Activated naive CD8-positive, alpha-beta T cell (primary cell): ENCODE results near the gene EMCN.

Source experiments
- H3K27ac Mint-ChIP-seq: one replicate; pipeline ENCODE4 v1.8.0; 2021; ENCODE audit warnings: mixed read lengths
- H3K27me3 Mint-ChIP-seq: one replicate; pipeline ENCODE4 v1.8.0; 2021; ENCODE audit warnings: mixed read lengths
- H3K36me3 Mint-ChIP-seq: one replicate; pipeline ENCODE4 v1.8.0; 2021; ENCODE audit warnings: mixed read lengths
- H3K4me1 Mint-ChIP-seq: one replicate; pipeline ENCODE4 v1.8.0; 2021; ENCODE audit warnings: low read depth, mixed read lengths
- H3K4me3 Mint-ChIP-seq: one replicate; pipeline ENCODE4 v1.8.0; 2021; ENCODE audit warnings: mild to moderate bottlenecking, mixed read lengths
- H3K9me3 Mint-ChIP-seq: one replicate; pipeline ENCODE4 v1.8.0; 2021; ENCODE audit warnings: low read depth, mixed read lengths

Gene EMCN

DNA sequence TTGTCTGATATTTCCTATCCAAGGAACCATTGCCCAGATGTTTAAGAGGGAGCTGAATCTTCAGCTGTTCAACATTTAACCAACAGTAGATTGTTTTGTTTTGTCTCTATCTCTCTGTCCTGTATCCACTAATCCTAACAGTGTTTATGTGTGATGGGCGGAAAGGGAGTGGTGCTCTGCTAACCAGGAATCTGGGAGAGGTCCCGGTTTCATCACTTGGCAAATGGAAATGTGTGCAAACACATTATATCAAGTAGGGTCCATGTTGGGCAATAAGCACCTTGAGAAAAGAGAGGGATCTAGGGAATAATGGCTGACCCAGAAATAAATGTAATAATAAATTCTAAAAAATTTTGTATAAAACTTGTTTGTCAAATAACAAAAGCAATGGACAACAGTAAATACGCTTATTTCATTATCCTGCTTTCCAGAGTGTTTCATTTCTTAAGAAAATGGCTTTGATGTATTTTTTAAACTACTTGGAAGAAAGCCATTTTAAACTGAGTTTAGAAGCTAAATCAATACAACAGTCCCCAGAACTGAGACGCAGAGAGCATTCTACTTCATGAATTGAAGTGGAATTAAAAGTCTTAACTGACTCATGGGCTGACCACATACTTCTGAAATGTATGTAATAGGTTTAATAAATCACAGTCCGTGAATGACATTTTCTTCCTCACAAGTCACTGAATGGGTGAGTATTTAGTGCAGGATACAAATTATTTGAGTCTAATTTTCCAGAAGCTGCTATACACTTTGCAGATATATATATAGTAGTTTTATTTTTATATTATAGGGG is 55.8 kb downstream of the EMCN start:
- Mint-ChIP-seq H3K36me3 (peaks cover 2% of the 10 kb centered on the region), H3K4me1 (peaks cover 17% of the 10 kb centered on the region), H3K4me3 (no peak overlapping the region), H3K27ac (no peak overlapping the region), H3K9me3 (no peaks in the 10 kb centered on the region), H3K27me3 (no peaks in the 10 kb centered on the region)

DNA sequence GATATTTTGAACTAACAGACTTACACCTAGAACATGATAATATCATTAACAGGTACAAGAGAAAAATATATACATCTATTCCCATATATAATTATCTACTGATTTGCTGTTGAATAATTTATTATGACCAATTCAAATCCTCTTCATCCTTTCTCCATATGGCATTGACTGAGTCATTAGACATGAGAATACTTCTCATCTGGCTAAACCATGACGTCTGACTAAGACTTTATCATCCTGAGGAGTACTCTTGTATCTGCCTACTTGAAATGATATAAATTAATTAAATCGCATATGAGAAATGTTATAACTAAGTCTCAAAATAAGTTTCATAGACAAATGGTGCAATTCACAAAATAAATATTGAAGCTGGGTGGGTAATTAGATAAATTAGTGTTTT is 67.4 kb downstream of the EMCN start:
- Mint-ChIP-seq H3K4me3 (no peak overlapping the region), H3K9me3 (peaks cover 3% of the 10 kb centered on the region), H3K4me1 (no peaks in the 10 kb centered on the region), H3K36me3 (no peaks in the 10 kb centered on the region), H3K27me3 (no peaks in the 10 kb centered on the region), H3K27ac (no peak overlapping the region)

DNA sequence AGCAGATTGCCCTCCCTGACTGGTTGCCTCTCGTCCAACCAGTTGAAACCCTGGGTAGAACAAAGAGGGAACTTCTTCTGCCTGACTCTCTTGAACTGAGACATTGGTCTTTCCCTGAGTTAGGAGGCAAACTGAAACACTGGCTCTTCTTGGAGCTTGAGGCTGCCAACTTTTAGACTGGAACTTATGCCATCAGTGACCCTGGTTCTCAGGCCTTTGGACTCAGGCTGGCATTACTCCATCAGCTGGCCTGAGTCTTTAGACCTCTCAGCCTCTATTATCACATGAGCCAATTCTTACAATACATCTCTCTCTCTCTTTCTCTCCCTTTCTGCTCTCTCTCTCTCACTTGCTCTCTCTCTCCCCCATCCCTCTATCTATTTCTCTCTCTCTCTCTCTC is 86.4 kb downstream of the EMCN start:
- H3K4me1 Mint-ChIP-seq, result no peaks in the 10 kb centered on the region
- no peak overlapping the region for H3K4me3 Mint-ChIP-seq
- no peak overlapping the region for H3K27ac Mint-ChIP-seq
- no peaks in the 10 kb centered on the region for H3K27me3 Mint-ChIP-seq
- no peaks in the 10 kb centered on the region for H3K9me3 Mint-ChIP-seq
- no peaks in the 10 kb centered on the region for H3K36me3 Mint-ChIP-seq

DNA sequence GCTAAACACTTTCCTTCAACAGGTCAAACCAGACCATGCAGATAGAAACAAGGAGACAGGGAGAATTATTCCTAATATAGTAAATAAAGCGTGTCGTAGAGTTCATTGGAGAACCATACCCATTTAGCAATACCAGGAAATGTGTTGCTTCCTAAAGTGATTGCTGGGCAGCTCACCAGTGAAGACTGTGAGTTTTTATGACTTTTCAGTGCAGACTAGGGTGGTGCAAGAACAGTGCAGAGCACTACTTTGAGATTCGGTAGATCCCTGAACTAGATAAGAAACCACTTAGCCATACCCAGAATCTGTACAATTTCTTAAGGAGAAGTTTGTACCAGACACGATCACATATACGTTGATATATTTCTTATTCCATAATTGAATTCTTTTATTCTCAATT is 87.4 kb downstream of the EMCN start:
- H3K9me3 Mint-ChIP-seq, result no peaks in the 10 kb centered on the region
- no peaks in the 10 kb centered on the region for H3K4me1 Mint-ChIP-seq
- no peak overlapping the region for H3K27ac Mint-ChIP-seq
- no peaks in the 10 kb centered on the region for H3K36me3 Mint-ChIP-seq
- H3K4me3 Mint-ChIP-seq, result no peak overlapping the region
- no peaks in the 10 kb centered on the region for H3K27me3 Mint-ChIP-seq

DNA sequence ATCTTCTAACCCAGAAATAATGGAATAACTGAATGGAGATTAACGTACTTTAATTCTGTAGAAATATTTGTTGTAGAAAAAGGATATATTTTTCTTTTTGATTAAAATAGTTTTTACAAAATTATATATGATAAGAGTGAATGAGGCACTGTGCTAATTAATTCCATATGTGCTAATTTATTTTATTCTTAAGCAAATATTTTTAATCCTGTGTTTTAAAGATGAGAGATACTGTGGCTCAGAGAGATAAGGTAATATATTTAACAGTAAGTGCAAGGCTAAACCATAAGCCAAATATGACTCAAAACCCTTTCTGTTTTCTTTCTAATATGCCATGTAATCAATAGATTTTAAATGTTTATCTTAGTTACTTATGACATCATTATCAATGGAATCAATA is 88.2 kb downstream of the EMCN start:
- no peaks in the 10 kb centered on the region for H3K27me3 Mint-ChIP-seq
- no peaks in the 10 kb centered on the region for H3K9me3 Mint-ChIP-seq
- no peak overlapping the region for H3K27ac Mint-ChIP-seq
- H3K36me3 Mint-ChIP-seq, result no peaks in the 10 kb centered on the region
- H3K4me1 Mint-ChIP-seq, result no peaks in the 10 kb centered on the region
- H3K4me3 Mint-ChIP-seq, result no peak overlapping the region

DNA sequence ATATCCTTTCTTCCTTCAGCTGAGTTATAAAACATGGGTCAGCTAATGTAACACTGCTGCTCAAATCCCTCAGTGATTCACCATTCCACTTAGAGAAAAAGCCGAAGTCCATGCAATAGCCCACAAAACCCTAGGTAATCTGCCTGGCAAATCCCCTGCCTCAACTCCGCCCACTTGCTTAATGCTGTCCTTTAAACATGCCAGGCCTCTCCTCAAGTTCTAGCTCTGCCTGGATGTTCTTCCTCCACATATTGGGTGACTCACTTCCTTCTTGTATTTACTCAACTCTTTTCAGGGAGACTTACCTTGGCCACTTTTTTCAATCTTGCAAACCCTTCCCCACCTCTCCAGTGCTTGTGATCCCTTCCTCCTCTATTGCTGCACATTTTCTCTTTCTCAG is 89.8 kb downstream of the EMCN start:
- H3K4me1 Mint-ChIP-seq, result no peaks in the 10 kb centered on the region
- no peak overlapping the region for H3K27ac Mint-ChIP-seq
- no peaks in the 10 kb centered on the region for H3K27me3 Mint-ChIP-seq
- H3K36me3 Mint-ChIP-seq, result no peaks in the 10 kb centered on the region
- no peak overlapping the region for H3K4me3 Mint-ChIP-seq
- H3K9me3 Mint-ChIP-seq, result no peaks in the 10 kb centered on the region

DNA sequence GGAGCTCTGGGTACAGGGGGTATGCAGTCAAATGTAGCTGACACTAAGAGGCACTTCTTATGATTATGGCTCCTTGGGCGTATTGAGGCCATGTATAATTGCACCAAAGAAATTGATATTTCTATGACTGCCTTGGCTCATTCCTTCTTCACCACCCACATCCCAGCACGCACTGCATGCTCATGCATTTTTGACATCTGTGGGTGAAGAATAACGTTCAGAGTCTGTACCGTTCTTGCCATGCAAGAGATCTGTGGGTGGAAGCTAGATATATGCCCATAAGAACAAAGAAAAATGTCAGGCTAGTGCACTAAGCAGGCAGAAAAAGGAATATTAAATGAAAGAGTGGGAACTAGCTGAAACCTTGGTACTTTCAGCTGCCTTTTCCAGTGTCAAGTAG is 93.4 kb downstream of the EMCN start:
- no peaks in the 10 kb centered on the region for H3K4me1 Mint-ChIP-seq
- H3K36me3 Mint-ChIP-seq, result no peaks in the 10 kb centered on the region
- H3K27me3 Mint-ChIP-seq, result no peaks in the 10 kb centered on the region
- H3K4me3 Mint-ChIP-seq, result no peak overlapping the region
- no peak overlapping the region for H3K27ac Mint-ChIP-seq
- no peaks in the 10 kb centered on the region for H3K9me3 Mint-ChIP-seq

DNA sequence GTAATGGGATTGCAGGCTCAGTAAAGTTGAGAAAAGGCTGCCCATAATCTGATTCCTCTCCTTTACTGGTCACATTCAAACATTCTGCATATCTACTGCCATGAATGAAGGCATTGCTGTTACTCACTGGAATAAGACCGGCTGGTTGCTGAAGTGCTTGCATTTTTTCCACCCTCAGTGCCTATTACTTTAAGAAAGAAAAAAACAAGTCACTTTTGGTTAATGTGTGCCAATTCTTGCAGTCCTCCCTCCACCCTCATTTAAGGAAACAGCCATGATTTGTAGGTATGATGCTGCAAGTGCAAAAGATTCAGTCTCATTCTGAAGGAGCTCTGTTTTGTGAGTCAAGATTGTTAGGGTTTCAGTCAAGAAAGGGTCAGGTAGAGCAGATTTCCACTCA is 94.9 kb downstream of the EMCN start:
- Mint-ChIP-seq H3K27me3 (no peaks in the 10 kb centered on the region), H3K4me3 (no peak overlapping the region), H3K27ac (no peak overlapping the region)

DNA sequence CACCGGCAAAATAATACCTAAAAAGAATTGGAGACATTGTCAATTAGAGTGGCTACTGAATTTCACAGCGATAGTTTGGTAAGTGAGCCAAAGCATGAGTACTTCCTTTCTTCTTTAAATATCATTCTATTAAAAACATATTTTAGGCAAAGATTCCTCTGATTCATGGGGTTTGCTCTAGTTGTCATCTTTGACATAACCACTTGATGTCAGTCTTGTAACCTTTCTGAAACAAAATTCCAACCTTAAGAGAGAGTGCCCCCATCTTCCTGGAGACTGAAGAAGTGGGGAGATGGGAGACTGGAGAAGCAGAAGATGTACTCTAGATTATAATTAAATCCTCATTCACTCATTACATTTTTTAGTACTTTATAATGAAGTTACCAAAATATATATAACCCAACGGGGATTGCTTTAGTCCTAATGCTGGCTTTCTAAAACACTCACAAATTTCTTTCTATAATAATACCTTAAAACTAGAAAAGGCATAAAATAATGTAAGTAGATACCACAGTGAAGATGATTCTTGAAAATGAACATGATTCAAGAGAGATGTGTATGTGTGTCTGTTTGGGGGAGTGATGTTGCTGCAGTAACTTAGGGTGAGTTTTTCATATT is 96.4 kb downstream of the EMCN start:
- H3K4me1 Mint-ChIP-seq, result no peaks in the 10 kb centered on the region
- no peak overlapping the region for H3K4me3 Mint-ChIP-seq
- H3K36me3 Mint-ChIP-seq, result no peaks in the 10 kb centered on the region
- H3K27ac Mint-ChIP-seq, result no peak overlapping the region
- no peaks in the 10 kb centered on the region for H3K9me3 Mint-ChIP-seq
- H3K27me3 Mint-ChIP-seq, result no peaks in the 10 kb centered on the region

More for the DNA sequence above, 94.9 kb downstream of the EMCN start:
- Mint-ChIP-seq H3K9me3 (no peaks in the 10 kb centered on the region), H3K36me3 (no peaks in the 10 kb centered on the region), H3K4me1 (no peaks in the 10 kb centered on the region)

DNA sequence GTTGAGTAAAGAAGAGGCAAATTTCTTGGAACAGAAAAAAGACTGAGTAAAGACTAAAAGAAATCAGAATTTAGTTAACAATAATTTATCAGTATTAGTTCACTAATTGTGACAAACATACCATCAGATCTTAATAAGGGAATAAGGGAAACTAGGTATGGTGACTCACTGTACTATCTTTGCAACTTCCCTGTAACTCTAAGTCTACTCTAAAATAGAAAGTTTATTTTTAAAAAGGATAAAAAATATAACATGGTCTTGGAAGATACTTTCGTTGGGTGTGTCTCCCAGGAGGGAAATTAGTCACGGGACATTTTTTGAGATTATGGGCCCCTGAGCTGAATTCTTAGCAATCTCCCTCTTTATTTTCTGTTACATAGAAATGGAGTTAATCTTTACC is 97.3 kb downstream of the EMCN start:
- H3K4me1 Mint-ChIP-seq, result no peaks in the 10 kb centered on the region
- H3K27ac Mint-ChIP-seq, result no peak overlapping the region
- H3K36me3 Mint-ChIP-seq, result no peaks in the 10 kb centered on the region
- no peaks in the 10 kb centered on the region for H3K27me3 Mint-ChIP-seq
- H3K9me3 Mint-ChIP-seq, result no peaks in the 10 kb centered on the region
- H3K4me3 Mint-ChIP-seq, result no peak overlapping the region

DNA sequence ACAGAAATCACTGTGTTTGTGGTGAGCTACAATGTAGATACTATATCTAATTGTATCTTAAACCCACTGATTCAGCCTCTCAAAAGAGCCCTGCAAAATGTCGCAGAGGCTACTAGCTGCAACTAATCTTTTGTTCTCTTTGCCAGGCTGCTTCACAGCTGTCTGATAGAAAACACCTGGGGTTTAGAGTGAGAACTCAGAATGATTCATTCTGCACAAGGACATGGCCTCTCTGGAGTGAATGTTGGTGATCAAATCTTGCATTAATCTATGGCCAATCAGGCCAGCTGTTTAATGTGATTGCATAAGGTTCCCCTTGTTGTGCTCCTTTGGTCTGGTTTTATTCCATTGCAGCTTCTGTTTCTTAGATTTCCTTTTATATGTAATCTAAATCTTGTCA is 100.3 kb downstream of the EMCN start:
- no peaks in the 10 kb centered on the region for H3K27me3 Mint-ChIP-seq
- H3K4me3 Mint-ChIP-seq, result no peak overlapping the region
- no peaks in the 10 kb centered on the region for H3K4me1 Mint-ChIP-seq

DNA sequence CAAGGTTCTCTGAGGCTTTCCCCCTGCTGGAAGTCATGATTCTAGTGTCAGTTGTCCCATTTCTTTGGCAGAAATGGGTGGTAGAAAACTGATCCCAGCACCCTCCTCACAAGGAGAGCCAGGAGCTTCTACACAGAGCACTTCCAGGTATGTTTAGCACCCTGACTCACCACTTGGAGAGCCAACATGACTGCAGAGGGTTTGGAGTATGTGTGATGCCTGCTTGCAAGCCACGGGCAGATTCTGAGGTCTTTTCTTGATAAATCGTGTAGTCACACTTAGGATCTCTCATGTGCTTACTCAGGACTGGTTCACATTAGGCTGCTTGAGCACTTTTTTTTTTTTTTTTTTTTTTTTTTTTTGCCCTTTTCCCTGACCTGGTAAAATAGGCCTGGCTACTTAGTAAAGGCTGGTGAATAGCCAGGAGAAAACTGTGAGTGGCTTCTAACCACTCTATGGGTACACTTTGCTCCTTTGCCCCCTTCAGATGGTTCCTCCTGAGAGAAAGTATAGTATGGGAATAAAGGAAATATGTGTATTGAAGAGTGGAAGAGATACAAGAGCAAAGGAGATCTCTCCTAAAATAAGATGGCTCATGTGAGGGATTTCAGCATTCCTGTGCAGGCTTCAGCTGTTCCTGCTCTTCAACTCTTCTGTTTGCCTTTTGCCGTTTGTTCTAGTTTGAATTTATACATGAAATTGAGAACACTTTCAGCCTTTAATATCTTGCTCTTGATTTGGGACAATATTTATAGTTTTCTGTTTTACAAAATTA is 103.6 kb downstream of the EMCN start:
- H3K4me1 Mint-ChIP-seq, result no peaks in the 10 kb centered on the region
- no peak overlapping the region for H3K27ac Mint-ChIP-seq
- H3K4me3 Mint-ChIP-seq, result no peak overlapping the region
- H3K9me3 Mint-ChIP-seq, result no peaks in the 10 kb centered on the region
- no peaks in the 10 kb centered on the region for H3K27me3 Mint-ChIP-seq
- no peaks in the 10 kb centered on the region for H3K36me3 Mint-ChIP-seq

More for the DNA sequence above, 100.3 kb downstream of the EMCN start:
- no peak overlapping the region for H3K27ac Mint-ChIP-seq
- H3K36me3 Mint-ChIP-seq, result no peaks in the 10 kb centered on the region
- no peaks in the 10 kb centered on the region for H3K9me3 Mint-ChIP-seq

DNA sequence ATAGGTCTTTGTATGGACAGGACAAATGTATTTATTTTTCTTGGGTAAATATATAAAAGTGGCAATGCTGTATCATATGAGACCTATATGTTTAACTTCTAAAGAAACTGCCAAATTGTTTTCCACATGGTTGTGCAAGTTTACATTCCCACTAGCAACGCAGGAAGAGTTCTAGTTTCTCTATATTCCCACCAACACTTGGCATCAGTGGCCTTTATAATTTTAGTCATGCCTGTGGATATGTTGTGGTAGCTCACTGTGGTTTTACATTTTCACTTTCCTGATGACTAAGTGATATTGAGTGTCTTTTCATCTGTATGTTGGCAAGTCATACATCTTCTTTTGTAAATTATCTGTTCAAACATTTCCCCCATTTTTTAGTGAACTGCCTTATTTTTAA is 126.0 kb downstream of the EMCN start:
- no peaks in the 10 kb centered on the region for H3K9me3 Mint-ChIP-seq
- H3K27ac Mint-ChIP-seq, result no peak overlapping the region
- H3K4me1 Mint-ChIP-seq, result no peaks in the 10 kb centered on the region
- peaks cover 1% of the 10 kb centered on the region for H3K27me3 Mint-ChIP-seq
- no peak overlapping the region for H3K4me3 Mint-ChIP-seq
- H3K36me3 Mint-ChIP-seq, result no peaks in the 10 kb centered on the region

DNA sequence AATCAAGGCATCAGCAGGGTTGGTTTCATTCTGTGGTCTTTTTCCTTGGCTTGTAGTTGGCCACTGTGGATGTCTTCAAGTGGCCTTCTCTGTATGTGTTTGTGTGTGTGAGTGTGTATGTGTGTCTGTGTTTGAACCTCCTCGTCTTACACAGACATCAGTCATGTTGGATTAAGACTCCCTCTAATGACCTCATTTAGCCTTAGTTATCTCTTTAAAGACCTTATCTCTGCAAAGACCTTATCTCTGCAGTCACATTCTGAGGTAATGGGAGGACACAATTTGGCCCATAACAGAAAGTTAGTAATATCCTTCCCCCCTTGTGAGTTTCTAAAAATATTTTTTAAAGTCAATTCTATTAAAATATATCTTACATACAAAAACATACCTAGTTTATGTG is 126.7 kb downstream of the EMCN start:
- Mint-ChIP-seq H3K9me3 (no peaks in the 10 kb centered on the region), H3K4me3 (no peak overlapping the region), H3K27me3 (no peaks in the 10 kb centered on the region)

DNA sequence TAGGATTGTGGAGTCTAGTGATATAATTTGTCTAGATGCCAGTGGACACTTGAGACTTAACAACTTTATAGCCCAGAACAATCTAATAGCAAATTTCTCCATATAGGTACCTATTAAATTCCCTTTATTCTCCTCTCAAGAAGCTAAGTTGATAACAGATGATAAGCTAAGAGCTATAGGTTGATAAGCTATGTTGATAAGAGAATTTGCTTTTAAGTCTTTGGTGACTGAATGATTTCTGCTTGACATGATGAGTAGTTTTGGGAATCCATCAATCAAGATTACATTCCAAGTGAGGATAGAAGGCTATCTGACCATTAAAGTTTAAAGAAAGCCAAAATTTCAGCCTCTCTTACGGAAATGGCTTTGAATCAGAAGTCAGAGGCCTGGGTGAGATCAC is 131.6 kb downstream of the EMCN start:
- Mint-ChIP-seq H3K36me3 (no peaks in the 10 kb centered on the region), H3K27ac (no peak overlapping the region)

More for the DNA sequence above, 126.7 kb downstream of the EMCN start:
- Mint-ChIP-seq H3K27ac (no peak overlapping the region), H3K36me3 (no peaks in the 10 kb centered on the region), H3K4me1 (no peaks in the 10 kb centered on the region)

More for the DNA sequence above, 131.6 kb downstream of the EMCN start:
- Mint-ChIP-seq H3K4me1 (no peaks in the 10 kb centered on the region), H3K9me3 (no peaks in the 10 kb centered on the region), H3K27me3 (no peaks in the 10 kb centered on the region), H3K4me3 (no peak overlapping the region)
